ENCODE results near the gene HNRNPUL1. TPM values are rescaled to one million over a fixed set of nuclear protein-coding genes. Genes with fewer than 3 reads are reported as not detected.

Gene HNRNPUL1
- total RNA-seq, 1 experiment from 2014 or later: 201 TPM

DNA sequence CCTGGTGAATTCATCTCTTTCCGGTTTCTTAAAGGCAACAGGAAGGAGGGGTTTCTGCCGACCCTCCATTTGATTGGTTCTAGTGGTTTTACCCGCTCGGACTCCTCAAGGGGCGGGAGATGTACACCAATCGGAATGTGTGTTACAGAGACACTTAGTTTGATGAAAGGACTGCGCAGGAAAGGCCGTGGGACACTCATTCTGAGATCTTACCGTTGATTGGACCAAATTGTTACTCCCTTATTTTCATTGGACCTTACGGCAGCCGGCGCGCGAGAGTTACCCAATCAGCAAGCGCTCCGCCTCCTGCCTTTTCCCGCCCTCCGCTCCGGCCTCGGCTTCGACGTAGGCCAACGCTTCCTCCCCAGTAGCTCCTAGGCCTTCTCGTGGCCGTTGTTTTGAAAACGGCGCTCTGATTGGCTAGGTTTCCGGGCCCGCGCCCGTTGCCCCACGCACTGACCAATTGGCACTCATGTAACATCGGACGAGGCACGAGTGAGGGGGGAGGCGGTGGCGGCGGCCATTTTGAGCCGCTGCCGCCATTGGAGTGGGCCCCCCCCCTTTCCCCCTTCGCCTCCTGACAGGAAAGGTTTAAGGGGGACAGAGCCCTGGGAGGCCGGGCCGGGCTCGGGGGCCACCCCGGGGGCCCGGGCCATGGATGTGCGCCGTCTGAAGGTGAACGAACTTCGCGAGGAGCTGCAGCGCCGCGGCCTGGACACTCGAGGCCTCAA, at the start of gene HNRNPUL1 (continued):
- TF ChIP-seq, protein P1, sequence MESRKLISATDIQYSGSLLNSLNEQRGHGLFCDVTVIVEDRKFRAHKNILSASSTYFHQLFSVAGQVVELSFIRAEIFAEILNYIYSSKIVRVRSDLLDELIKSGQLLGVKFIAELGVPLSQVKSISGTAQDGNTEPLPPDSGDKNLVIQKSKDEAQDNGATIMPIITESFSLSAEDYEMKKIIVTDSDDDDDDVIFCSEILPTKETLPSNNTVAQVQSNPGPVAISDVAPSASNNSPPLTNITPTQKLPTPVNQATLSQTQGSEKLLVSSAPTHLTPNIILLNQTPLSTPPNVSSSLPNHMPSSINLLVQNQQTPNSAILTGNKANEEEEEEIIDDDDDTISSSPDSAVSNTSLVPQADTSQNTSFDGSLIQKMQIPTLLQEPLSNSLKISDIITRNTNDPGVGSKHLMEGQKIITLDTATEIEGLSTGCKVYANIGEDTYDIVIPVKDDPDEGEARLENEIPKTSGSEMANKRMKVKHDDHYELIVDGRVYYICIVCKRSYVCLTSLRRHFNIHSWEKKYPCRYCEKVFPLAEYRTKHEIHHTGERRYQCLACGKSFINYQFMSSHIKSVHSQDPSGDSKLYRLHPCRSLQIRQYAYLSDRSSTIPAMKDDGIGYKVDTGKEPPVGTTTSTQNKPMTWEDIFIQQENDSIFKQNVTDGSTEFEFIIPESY (IDR thresholded peaks at IDR 0.05; ENCODE audit: extremely low read depth, insufficient replicate concordance, low read length): no peak
- no peak for TF ChIP-seq EZH2 (IDR thresholded peaks at IDR 0.05)
- TF ChIP-seq YY1 (IDR thresholded peaks at IDR 0.05; ENCODE audit: extremely low read depth, insufficient replicate concordance, low read depth, low read length): peak; percentile 98
- peak; percentile 100 for TF ChIP-seq TCF7L2 (IDR thresholded peaks at IDR 0.05; ENCODE audit: borderline replicate concordance, extremely low read depth, insufficient read depth, insufficient read length)
- no peak for TF ChIP-seq JUND (IDR thresholded peaks at IDR 0.05)
- no peak for TF ChIP-seq SIN3A (IDR thresholded peaks at IDR 0.05; ENCODE audit: low read depth)
- no peak for TF ChIP-seq SRF (IDR thresholded peaks at IDR 0.05; ENCODE audit: low read depth)
- no peak for TF ChIP-seq FOSL1 (IDR thresholded peaks at IDR 0.05; ENCODE audit: low read depth)

DNA sequence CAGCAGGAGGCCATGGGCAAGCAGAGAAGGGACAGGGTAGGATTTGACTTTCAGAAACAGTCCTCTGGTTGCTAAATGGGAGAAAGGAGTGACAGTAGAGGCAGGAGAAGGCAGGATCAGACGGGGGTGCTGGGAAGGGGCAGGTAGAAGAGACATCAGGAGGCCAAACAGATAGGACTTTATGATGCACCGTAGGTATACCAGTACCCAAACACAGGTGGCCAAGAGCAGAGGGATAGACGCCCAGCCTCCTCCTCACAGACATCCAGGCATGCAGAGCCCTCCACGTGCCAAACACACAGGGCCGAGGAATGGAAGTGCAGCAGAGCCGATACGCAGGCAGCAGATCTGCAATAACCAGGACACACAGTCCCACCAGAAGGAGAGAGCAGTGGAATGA, 46.4 kb upstream of the HNRNPUL1 start:
- Histone ChIP-seq H3K27ac (ENCODE audit: low read depth, low read length) (peak overlapping the region; percentile 86; the same call in 1 of the 2 replicates), H4K20me1 (ENCODE audit: insufficient read depth) (no peaks in the 10 kb centered on the region), H3K9me3 (ENCODE audit: control insufficient read depth in 1 of 2, insufficient read depth in 1 of 2, low read depth in 1 of 2, low read length in 2 of 2) (no peaks in the 10 kb centered on the region), H3K4me2 (ENCODE audit: low read length) (peak overlapping the region; percentile 98; the same call in 1 of the 2 replicates), H3K36me3 (ENCODE audit: control insufficient read depth in 1 of 2, insufficient read depth in 2 of 2, low read length in 2 of 2) (peaks cover 0 to 10% of the 10 kb centered on the region in 2 experiments; a peak in 1 of 4 replicates), H3K27me3 (ENCODE audit: insufficient read depth, low read length) (no peaks in the 10 kb centered on the region), H2AFZ (ENCODE audit: low read depth, low read length, poor library complexity, severe bottlenecking) (no peak overlapping the region), H3K79me2 (ENCODE audit: insufficient read depth, low read length) (peaks cover 35% of the 10 kb centered on the region), H3K4me1 (ENCODE audit: control insufficient read depth in 1 of 2, insufficient read depth in 2 of 2, low read length in 2 of 2) (peaks cover 17 to 65% of the 10 kb centered on the region in 2 experiments), H3K4me3 (replicated peaks in 1 of 2; ENCODE audit: low read depth in 1 of 2, low read length in 2 of 2) (no peak overlapping the region), H3K9ac (ENCODE audit: low read length) (no peak overlapping the region), H3K9me2 (ENCODE audit: insufficient read depth) (no peaks in the 10 kb centered on the region)
- TF ChIP-seq TCF7L2 (IDR thresholded peaks at IDR 0.05; ENCODE audit: borderline replicate concordance, extremely low read depth, insufficient read depth, insufficient read length): no peak
- TF ChIP-seq, protein P2, sequence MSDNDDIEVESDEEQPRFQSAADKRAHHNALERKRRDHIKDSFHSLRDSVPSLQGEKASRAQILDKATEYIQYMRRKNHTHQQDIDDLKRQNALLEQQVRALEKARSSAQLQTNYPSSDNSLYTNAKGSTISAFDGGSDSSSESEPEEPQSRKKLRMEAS (IDR thresholded peaks at IDR 0.05): no peak
- no peak for TF ChIP-seq ELF1 (IDR thresholded peaks at IDR 0.05; ENCODE audit: borderline replicate concordance, low read depth)
- TF ChIP-seq, protein P3, sequence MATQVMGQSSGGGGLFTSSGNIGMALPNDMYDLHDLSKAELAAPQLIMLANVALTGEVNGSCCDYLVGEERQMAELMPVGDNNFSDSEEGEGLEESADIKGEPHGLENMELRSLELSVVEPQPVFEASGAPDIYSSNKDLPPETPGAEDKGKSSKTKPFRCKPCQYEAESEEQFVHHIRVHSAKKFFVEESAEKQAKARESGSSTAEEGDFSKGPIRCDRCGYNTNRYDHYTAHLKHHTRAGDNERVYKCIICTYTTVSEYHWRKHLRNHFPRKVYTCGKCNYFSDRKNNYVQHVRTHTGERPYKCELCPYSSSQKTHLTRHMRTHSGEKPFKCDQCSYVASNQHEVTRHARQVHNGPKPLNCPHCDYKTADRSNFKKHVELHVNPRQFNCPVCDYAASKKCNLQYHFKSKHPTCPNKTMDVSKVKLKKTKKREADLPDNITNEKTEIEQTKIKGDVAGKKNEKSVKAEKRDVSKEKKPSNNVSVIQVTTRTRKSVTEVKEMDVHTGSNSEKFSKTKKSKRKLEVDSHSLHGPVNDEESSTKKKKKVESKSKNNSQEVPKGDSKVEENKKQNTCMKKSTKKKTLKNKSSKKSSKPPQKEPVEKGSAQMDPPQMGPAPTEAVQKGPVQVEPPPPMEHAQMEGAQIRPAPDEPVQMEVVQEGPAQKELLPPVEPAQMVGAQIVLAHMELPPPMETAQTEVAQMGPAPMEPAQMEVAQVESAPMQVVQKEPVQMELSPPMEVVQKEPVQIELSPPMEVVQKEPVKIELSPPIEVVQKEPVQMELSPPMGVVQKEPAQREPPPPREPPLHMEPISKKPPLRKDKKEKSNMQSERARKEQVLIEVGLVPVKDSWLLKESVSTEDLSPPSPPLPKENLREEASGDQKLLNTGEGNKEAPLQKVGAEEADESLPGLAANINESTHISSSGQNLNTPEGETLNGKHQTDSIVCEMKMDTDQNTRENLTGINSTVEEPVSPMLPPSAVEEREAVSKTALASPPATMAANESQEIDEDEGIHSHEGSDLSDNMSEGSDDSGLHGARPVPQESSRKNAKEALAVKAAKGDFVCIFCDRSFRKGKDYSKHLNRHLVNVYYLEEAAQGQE (IDR thresholded peaks at IDR 0.05; ENCODE audit: low read depth): no peak
- TF ChIP-seq SRF (IDR thresholded peaks at IDR 0.05; ENCODE audit: low read depth): no peak
- TF ChIP-seq, protein P4, sequence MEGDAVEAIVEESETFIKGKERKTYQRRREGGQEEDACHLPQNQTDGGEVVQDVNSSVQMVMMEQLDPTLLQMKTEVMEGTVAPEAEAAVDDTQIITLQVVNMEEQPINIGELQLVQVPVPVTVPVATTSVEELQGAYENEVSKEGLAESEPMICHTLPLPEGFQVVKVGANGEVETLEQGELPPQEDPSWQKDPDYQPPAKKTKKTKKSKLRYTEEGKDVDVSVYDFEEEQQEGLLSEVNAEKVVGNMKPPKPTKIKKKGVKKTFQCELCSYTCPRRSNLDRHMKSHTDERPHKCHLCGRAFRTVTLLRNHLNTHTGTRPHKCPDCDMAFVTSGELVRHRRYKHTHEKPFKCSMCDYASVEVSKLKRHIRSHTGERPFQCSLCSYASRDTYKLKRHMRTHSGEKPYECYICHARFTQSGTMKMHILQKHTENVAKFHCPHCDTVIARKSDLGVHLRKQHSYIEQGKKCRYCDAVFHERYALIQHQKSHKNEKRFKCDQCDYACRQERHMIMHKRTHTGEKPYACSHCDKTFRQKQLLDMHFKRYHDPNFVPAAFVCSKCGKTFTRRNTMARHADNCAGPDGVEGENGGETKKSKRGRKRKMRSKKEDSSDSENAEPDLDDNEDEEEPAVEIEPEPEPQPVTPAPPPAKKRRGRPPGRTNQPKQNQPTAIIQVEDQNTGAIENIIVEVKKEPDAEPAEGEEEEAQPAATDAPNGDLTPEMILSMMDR (IDR thresholded peaks at IDR 0.05 in 2 of 3, conservative IDR thresholded peaks at IDR 0.05 in 1 of 3; ENCODE audit: borderline replicate concordance in 1 of 3, insufficient read depth in 1 of 3, low read depth in 2 of 3, low read length in 2 of 3): no peak
- intact Hi-C loops (cut with micrococcal nuclease): no loop called here
- RAD21 ChIA-PET (ENCODE audit: low non-redundant PET in 1 of 2, low total read pairs in 2 of 2, uncharacterized antibody in 2 of 2, unreplicated experiment in 2 of 2): no interaction called here
- POLR2A ChIA-PET: no interaction called here
- ATAC-seq (no peak), DNase-seq (ENCODE audit: low read depth, low spot score) (no peak)
- CTCF ChIA-PET: no interaction called here
- BruUV-seq (replicated peaks): no TSS peak

All from HCT116 (cell line).